T-cell (primary cell): ENCODE results near the gene BMP7. TPM values are rescaled to one million over a fixed set of nuclear protein-coding genes. Genes with fewer than 3 reads are reported as not detected.
A peak's percentile ranks its signal among the peaks of the same experiment; 100 is the strongest.

ENCODE experiments used
- ATAC-seq, 4 experiments: fragments of 200-7000 bp in 3 of 4; fragments of 150-1000 bp in 1 of 4; cut with Tn5 transposase; replicated peaks in 1 of 4; 1 replicate in 3 of 4; 2 replicates in 1 of 4; pipeline ENCODE4 v1.10.0; 2021; ENCODE audit warnings: moderate library complexity in 3 of 4, mild to moderate bottlenecking in 2 of 4, moderate number of reproducible peaks in 1 of 4
- CTCF ChIA-PET, 2 donors: fragments of 300-600 bp; sonication (Branson Sonifier 250); formaldehyde crosslinking; loops; one replicate each; lab custom pipeline; 2022; ENCODE audit warnings: antibody characterized with exemption in 2 of 2; lab: Charles Lee
- POLR2A ChIA-PET, 2 donors: fragments of 300-600 bp; sonication (Branson Sonifier 250); formaldehyde crosslinking; loops; one replicate each; lab custom pipeline; 2022; ENCODE audit warnings: antibody characterized with exemption in 2 of 2; lab: Charles Lee
- DNase-seq, 35 experiments: peaks; one replicate each; pipeline versions ENCODE4 v3.0.0 to v3.0.0-alpha.2; 2013 to 2023
- H3K27ac ChIP-seq: one replicate; pipeline ENCODE4 v1.5.1; 2013; ENCODE audit warnings: low read length
- H3K27me3 ChIP-seq, 2 experiments: replicated peaks in 1 of 2; 1 replicate in 1 of 2; 2 replicates in 1 of 2; pipeline versions ENCODE4 v1.6.1 to v1.7.0; 2013; ENCODE audit warnings: low read length in 1 of 2, mixed read lengths in 1 of 2; ENCODE audit not compliant: control insufficient read depth in 2 of 2, insufficient read depth in 2 of 2; ENCODE audit errors: extremely low read depth in 1 of 2
- H3K36me3 ChIP-seq, 2 donors: 1 replicate in 1 of 2; 2 replicates in 1 of 2; pipeline versions ENCODE4 v1.6.1 to v1.7.0; 2013; ENCODE audit warnings: low read length in 1 of 2; ENCODE audit not compliant: control insufficient read depth in 2 of 2, insufficient read depth in 1 of 2; ENCODE audit errors: extremely low read depth in 1 of 2
- H3K4me1 ChIP-seq, 2 experiments: 1 replicate in 1 of 2; 2 replicates in 1 of 2; pipeline versions ENCODE4 v1.6.1 to v1.7.0; 2013; ENCODE audit warnings: low read length in 2 of 2, mixed read lengths in 1 of 2; ENCODE audit not compliant: insufficient read depth in 2 of 2, control insufficient read depth in 1 of 2; ENCODE audit errors: extremely low read depth in 1 of 2
- H3K4me3 ChIP-seq, 2 donors: 1 replicate in 1 of 2; 2 replicates in 1 of 2; pipeline versions ENCODE4 v1.5.1 to v1.7.0; 2013; ENCODE audit warnings: mild to moderate bottlenecking in 2 of 2, low read length in 1 of 2, moderate library complexity in 1 of 2; ENCODE audit not compliant: control insufficient read depth in 1 of 2; ENCODE audit errors: extremely low read depth in 1 of 2
- H3K9me3 ChIP-seq: 2 replicates; pipeline ENCODE4 v1.7.0; 2013
- H3K27ac Mint-ChIP-seq, 2 donors: one replicate each; pipeline ENCODE4 v1.8.0; 2020 to 2021; ENCODE audit warnings: mild to moderate bottlenecking in 2 of 2, mixed read lengths in 2 of 2
- H3K27me3 Mint-ChIP-seq, 2 donors: one replicate each; pipeline ENCODE4 v1.8.0; 2021 to 2022; ENCODE audit warnings: mixed read lengths in 2 of 2
- H3K36me3 Mint-ChIP-seq: one replicate; pipeline ENCODE4 v1.8.0; 2021; ENCODE audit warnings: mixed read lengths
- H3K4me1 Mint-ChIP-seq, 3 donors: one replicate each; pipeline ENCODE4 v1.8.0; 2020 to 2022; ENCODE audit warnings: mixed read lengths in 3 of 3, mild to moderate bottlenecking in 1 of 3
- H3K4me3 Mint-ChIP-seq, 3 donors: one replicate each; pipeline ENCODE4 v1.8.0; 2020 to 2022; ENCODE audit warnings: mild to moderate bottlenecking in 3 of 3, mixed read lengths in 3 of 3, moderate library complexity in 3 of 3
- H3K9me3 Mint-ChIP-seq, 3 donors: one replicate each; pipeline ENCODE4 v1.8.0; 2020 to 2022; ENCODE audit warnings: mixed read lengths in 3 of 3
- WGBS: methylation state at CpG from one replicate; pipeline ENCODE4 v1.1.5; 2013; ENCODE audit warnings: missing lambda C conversion rate; ENCODE audit not compliant: insufficient coverage; 5-methylcytosine and 5-hydroxymethylcytosine counted together
- total RNA-seq, 35 experiments: library from RNA in 6 of 35; stranded (reverse) in 6 of 35; fragments of 120-200 nt in 1 of 35; gene quantifications; one replicate each; pipeline versions ENCODE4 v1.2.1 to v1.2.4 and lab custom pipeline; 2013 to 2026

Gene BMP7
- total RNA-seq (not detected), total RNA-seq (lab: John Stamatoyannopoulos, UW) (0 to 0.08 (median 0) reads per million in 29 experiments)
- 0.17 TPM for total RNA-seq (2013)

DNA sequence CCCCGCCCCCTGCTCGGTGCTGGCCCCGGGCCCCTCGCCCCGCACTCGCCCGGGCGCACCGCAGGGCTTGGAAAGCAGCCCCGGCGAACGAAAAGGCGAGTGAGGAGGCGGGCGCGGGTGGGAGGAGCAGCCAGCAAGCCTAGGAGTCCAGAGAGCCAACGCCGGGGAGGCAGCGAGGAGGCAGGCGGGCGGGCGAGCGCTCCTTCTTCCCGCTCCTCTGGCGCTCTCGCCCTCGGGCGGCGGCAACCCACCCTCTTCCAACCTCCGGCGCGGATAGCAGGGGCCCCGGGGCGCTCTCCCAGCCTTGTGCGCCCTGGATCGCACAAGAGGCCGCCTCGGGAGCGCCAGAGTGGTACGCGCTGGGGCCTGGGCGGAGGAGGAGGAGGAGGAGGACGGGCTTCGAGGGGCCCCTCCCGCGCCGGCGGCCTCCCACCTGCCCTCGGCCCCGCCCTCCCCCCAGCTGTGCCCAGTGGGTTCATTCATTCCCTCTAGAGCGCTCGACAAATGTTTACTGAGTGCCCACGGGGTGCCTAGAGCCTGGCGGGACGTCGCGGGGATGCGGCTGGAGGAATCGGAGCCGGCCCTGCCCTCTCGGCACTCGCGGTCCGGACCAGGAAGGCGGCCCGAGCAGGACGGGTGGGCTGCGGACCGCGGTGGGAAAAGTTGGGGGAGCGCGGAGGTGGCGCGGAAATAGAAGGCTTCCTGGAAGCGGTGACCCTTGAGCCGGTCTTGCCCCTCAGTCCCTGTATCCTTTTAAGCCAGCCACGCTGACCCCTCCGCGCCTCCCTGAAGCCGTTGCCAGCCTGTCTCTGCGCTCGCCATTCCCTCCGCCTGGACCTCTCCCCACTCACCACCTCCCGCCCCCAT lies at the start of gene BMP7:
BMP7 (minus strand) TSS at position 351 of the 867 bp plus-strand sequence. CDS start 519 bp downstream, outside the sequence.
- POLR2A ChIA-PET, result no interaction called here
- 3% methylated on average over 65 of the region's 84 CpGs for WGBS

DNA sequence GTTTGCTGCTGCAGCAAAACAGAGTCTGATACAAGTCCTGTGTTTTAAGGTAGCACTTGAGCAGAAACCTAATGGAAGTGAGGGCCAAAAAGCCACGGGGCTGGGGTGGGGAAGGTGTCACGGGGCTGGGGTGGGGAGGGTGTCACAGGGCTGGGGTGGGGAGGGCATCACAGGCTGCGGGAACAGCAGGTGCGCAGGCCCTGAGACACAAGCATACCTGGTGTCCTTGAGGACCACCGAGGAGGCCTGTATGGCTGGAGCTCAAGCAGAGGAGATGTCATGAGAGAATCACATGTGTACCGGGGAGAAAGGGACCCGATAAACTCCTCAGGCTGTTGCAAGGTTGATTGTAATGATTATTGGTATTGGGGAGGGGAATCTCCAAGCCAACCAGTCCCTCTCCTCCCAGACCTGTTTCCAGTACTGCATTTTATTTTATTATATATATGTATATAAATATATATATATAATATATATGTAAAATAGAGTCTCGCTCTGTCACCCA lies 49.6 kb upstream of the BMP7 start:
- Histone ChIP-seq H3K27ac (no peak overlapping the region), H3K4me3 (no peak overlapping the region), H3K9me3 (no peaks in the 10 kb centered on the region), H3K27me3 (peaks cover 0 to 23% of the 10 kb centered on the region in 2 experiments), H3K36me3 (no peaks in the 10 kb centered on the region), H3K4me1 (peaks cover 0 to 4% of the 10 kb centered on the region in 2 experiments)
- ATAC-seq, result no peak
- no peak overlapping the region for H3K27ac Mint-ChIP-seq
- H3K27me3 Mint-ChIP-seq, result peaks cover 26 to 28% of the 10 kb centered on the region in 2 donors
- no peaks in the 10 kb centered on the region for H3K4me1 Mint-ChIP-seq
- 90% methylated on average over 2 of the region's 8 CpGs for WGBS
- H3K4me3 Mint-ChIP-seq, result no peak overlapping the region
- DNase-seq, result no peak
- H3K36me3 Mint-ChIP-seq, result no peaks in the 10 kb centered on the region
- ChIA-PET POLR2A (interaction anchor here in 1 of 2 donors (0.5 kb wide), 1 partner anchor 112 kb away, joined by 4 read pairs; no protein-coding TSS in a partner anchor), CTCF (no interaction called here)
- no peaks in the 10 kb centered on the region for H3K9me3 Mint-ChIP-seq

More for the DNA sequence above, at the start of gene BMP7:
- peaks cover 0 to 5% (median 3%) of the 10 kb centered on the region in 3 donors for H3K4me1 Mint-ChIP-seq
- Histone ChIP-seq H3K9me3 (no peaks in the 10 kb centered on the region), H3K4me1 (no peaks in the 10 kb centered on the region), H3K4me3 (no peak within 1 kb of the TSS), H3K36me3 (no peaks in the 10 kb centered on the region), H3K27ac (no peak within 1 kb of the TSS), H3K27me3 (peaks cover 7 to 79% of the 10 kb centered on the region in 2 experiments)
- DNase-seq, result no peak
- ATAC-seq, result no peak
- no peaks in the 10 kb centered on the region for H3K36me3 Mint-ChIP-seq
- CTCF ChIA-PET, result no interaction called here
- H3K27me3 Mint-ChIP-seq, result peaks cover 60 to 71% of the 10 kb centered on the region in 2 donors
- no peaks in the 10 kb centered on the region for H3K9me3 Mint-ChIP-seq
- peak within 1 kb of the TSS in 1 of 3 donors; percentile 16 for H3K4me3 Mint-ChIP-seq
- no peak within 1 kb of the TSS for H3K27ac Mint-ChIP-seq

DNA sequence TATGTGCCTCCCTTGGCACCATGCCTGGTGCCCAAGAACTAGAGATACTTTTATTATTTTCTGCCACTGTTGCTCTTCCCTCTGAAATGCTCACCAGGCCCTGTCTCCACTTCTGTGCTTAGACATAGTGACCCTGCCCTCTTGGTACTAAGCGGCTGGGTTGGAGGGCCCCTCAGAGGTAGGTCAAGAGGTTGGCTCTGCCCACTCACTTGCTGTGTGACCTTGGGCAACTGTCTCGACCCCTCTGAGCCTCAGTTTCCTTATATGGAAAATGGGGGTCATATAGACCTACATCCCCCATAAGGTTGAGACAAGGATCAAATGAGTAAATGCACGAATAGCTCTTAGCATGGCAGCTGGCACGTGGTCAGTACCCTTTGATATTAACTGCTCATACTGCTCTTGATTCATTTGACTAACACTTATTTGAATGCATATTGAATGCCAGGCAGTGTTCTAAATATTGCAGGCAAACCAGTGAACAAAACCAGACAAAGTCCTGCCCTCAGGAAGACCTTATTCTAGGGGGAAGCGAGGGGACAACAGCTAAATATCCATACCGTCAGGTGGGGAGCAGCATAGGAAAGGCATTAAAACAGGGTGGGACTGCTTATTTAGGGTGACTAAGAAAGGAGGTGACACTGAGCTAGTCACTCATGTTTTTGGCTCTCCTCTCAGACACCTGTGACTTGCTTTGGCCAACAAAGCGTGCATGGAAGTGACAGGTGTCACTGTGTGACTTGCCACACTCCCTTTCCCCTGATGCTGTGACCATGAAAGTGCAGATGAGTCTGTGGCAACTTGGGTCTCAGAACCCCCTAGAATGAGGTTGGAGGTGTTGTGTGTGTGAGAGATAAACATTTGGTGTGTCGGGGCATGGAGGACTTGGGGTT lies 48.9 kb upstream of the BMP7 start:
- H3K27me3 ChIP-seq, result peaks cover 0 to 23% of the 10 kb centered on the region in 2 experiments
- no peak overlapping the region for H3K4me3 ChIP-seq
- no peaks in the 10 kb centered on the region for H3K9me3 Mint-ChIP-seq
- H3K4me1 Mint-ChIP-seq, result no peaks in the 10 kb centered on the region
- H3K36me3 Mint-ChIP-seq, result no peaks in the 10 kb centered on the region
- WGBS, result 70% methylated on average over 4 of the region's 8 CpGs
- H3K36me3 ChIP-seq, result no peaks in the 10 kb centered on the region
- H3K4me1 ChIP-seq, result peaks cover 0 to 4% of the 10 kb centered on the region in 2 experiments
- ChIA-PET CTCF (no interaction called here), POLR2A (interaction anchor here in 1 of 2 donors (0.5 kb wide), 1 partner anchor 113 kb away, joined by 4 read pairs; no protein-coding TSS in a partner anchor)
- H3K27ac Mint-ChIP-seq, result no peak overlapping the region
- H3K4me3 Mint-ChIP-seq, result no peak overlapping the region
- DNase-seq (no peak), ATAC-seq (no peak)
- no peak overlapping the region for H3K27ac ChIP-seq
- peaks cover 24% of the 10 kb centered on the region in 2 donors for H3K27me3 Mint-ChIP-seq
- no peaks in the 10 kb centered on the region for H3K9me3 ChIP-seq

DNA sequence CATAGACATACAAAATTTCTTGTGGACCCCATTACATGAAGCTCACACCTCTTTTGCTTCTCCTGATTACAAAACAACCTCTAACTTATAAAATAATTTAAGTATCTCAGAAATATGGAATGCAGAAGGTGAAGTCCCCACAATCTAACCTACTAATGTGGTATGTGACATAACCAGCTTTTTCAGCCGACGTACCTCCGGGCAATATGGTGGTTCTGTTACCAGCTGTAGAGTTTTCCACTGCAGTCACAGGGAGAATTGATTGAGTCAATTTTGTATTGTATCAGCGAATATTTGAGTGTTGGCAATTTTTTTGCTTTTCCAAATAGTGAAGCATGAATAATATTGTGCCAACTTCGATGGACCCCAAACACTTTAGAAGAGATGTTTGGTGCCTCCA lies 47.5 kb upstream of the BMP7 start:
- ATAC-seq, result no peak
- DNase-seq, result no peak
- H3K36me3 ChIP-seq, result no peaks in the 10 kb centered on the region
- POLR2A ChIA-PET, result no interaction called here
- H3K9me3 ChIP-seq, result no peaks in the 10 kb centered on the region
- Mint-ChIP-seq H3K27me3 (peaks cover 14 to 19% of the 10 kb centered on the region in 2 donors), H3K4me3 (no peak overlapping the region), H3K36me3 (no peaks in the 10 kb centered on the region), H3K9me3 (no peaks in the 10 kb centered on the region), H3K27ac (no peak overlapping the region), H3K4me1 (no peaks in the 10 kb centered on the region)
- WGBS, result no CpG with 5 or more reads among the region's 5 CpGs
- H3K4me1 ChIP-seq, result peaks cover 0 to 4% of the 10 kb centered on the region in 2 experiments
- no peak overlapping the region for H3K27ac ChIP-seq
- H3K4me3 ChIP-seq, result no peak overlapping the region
- CTCF ChIA-PET, result interaction anchor here in 1 of 2 donors (0.6 kb wide), 1 partner anchor 20 kb away, joined by 3 read pairs; no protein-coding TSS in a partner anchor
- peaks cover 0 to 25% of the 10 kb centered on the region in 2 experiments for H3K27me3 ChIP-seq

DNA sequence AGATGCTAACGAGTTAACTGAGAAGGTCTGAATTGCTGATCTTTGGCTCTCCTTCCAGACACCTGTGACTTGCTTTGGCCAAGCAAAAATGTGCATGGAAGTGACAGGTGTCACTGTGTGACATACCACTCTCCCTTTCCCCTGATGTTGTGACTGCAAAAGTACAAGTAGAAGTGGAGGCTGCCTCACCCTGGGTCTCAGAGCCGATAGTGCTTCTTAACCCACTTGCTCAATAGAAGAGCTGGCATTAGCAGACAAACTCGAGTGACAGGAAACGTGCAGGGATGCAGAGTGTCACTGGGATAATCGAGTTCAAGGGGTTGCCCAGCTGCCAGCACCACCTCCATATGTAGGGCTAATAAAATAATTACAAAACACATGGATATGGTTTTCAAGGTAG lies 46.8 kb upstream of the BMP7 start:
- Mint-ChIP-seq H3K36me3 (no peaks in the 10 kb centered on the region), H3K27ac (no peak overlapping the region), H3K9me3 (no peaks in the 10 kb centered on the region), H3K27me3 (peaks cover 13 to 15% of the 10 kb centered on the region in 2 donors), H3K4me1 (no peaks in the 10 kb centered on the region), H3K4me3 (no peak overlapping the region)
- peaks cover 0 to 27% of the 10 kb centered on the region in 2 experiments for H3K27me3 ChIP-seq
- H3K9me3 ChIP-seq, result no peaks in the 10 kb centered on the region
- no peaks in the 10 kb centered on the region for H3K36me3 ChIP-seq
- ChIA-PET CTCF (no interaction called here), POLR2A (no interaction called here)
- ATAC-seq (no peak), DNase-seq (no peak)
- H3K4me1 ChIP-seq, result peaks cover 0 to 2% of the 10 kb centered on the region in 2 experiments
- H3K27ac ChIP-seq, result no peak overlapping the region
- H3K4me3 ChIP-seq, result no peak overlapping the region
- WGBS, result 29% methylated on average over 1 of the region's 5 CpGs

DNA sequence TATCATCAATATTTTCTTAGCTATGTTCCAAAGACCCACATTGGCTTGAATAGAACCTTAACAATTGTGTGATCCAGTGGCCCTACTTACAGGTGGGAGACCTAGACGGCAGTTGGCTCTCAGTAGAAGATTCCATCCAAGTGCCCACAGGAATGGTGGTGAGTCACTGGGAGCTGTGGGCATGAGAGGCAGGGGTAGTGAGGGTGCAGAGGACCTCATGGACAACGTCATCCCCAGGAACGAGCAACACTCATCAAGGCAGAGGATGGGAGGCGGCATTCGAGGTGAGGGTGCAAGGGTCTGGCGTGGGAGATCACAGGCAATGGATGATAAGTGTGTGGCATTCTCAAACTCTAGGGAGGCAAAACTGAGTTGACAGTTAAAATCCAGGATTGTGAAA lies 45.7 kb upstream of the BMP7 start:
- no peak for DNase-seq
- ChIA-PET POLR2A (no interaction called here), CTCF (no interaction called here)
- H3K27me3 ChIP-seq, result peaks cover 0 to 29% of the 10 kb centered on the region in 2 experiments
- Mint-ChIP-seq H3K4me1 (no peaks in the 10 kb centered on the region), H3K27ac (no peak overlapping the region), H3K27me3 (peaks cover 22 to 23% of the 10 kb centered on the region in 2 donors), H3K36me3 (no peaks in the 10 kb centered on the region), H3K4me3 (no peak overlapping the region), H3K9me3 (no peaks in the 10 kb centered on the region)
- H3K4me1 ChIP-seq, result no peaks in the 10 kb centered on the region
- no peak overlapping the region for H3K4me3 ChIP-seq
- WGBS, result 88% methylated on average over 5 of the region's 6 CpGs
- H3K9me3 ChIP-seq, result no peaks in the 10 kb centered on the region
- ATAC-seq, result no peak
- no peak overlapping the region for H3K27ac ChIP-seq
- no peaks in the 10 kb centered on the region for H3K36me3 ChIP-seq
